ENCODE measurements around the gene SLC26A11. TPM values are rescaled to one million over a fixed set of nuclear protein-coding genes. Genes with fewer than 3 reads are reported as not detected.

The SLC26A11 gene
- total and polyA plus RNA-seq, 2 of the 13 experiments (the other 11 are each of a cell fraction or from before 2014, with no cell fraction given) = 8.7 to 13.2 TPM

- TF ChIP-seq ZNF280B (CRISPR knock-in tag; IDR thresholded peaks at IDR 0.05; ENCODE audit: borderline replicate concordance) (no peak), THAP8 (CRISPR knock-in tag; IDR thresholded peaks at IDR 0.05; ENCODE audit: borderline replicate concordance) (no peak), SMAD9 (CRISPR knock-in tag; IDR thresholded peaks at IDR 0.05) (no peak), CSRNP1 (CRISPR knock-in tag; IDR thresholded peaks at IDR 0.05) (0 out of 2 replicates have a peak, but pooled peaks have one; percentile 27), THAP7 (CRISPR knock-in tag; IDR thresholded peaks at IDR 0.05) (peak; percentile 27; the same call in 1 of the 2 replicates), HMG20B (CRISPR knock-in tag; conservative IDR thresholded peaks at IDR 0.05) (no peak), RBAK (CRISPR knock-in tag; IDR thresholded peaks at IDR 0.05) (no peak), ARID4A (CRISPR knock-in tag; IDR thresholded peaks at IDR 0.05; ENCODE audit: borderline replicate concordance) (no peak), HOXA9 (CRISPR knock-in tag; IDR thresholded peaks at IDR 0.05; ENCODE audit: borderline replicate concordance) (no peak), HOXD1 (CRISPR knock-in tag; IDR thresholded peaks at IDR 0.05) (no peak), ZNF260 (CRISPR knock-in tag; IDR thresholded peaks at IDR 0.05; ENCODE audit: borderline replicate concordance, low read depth) (no peak), ZNF704 (CRISPR knock-in tag; IDR thresholded peaks at IDR 0.05; ENCODE audit: borderline replicate concordance) (no peak), ASH2L (IDR thresholded peaks at IDR 0.05; ENCODE audit: insufficient read length, low read depth, low read length) (no peak), AGO1 (IDR thresholded peaks at IDR 0.05; ENCODE audit: low read depth, low read length, poor library complexity, severe bottlenecking) (no peak), TRIM22 (IDR thresholded peaks at IDR 0.05) (no peak), ZBTB1 (CRISPR knock-in tag; IDR thresholded peaks at IDR 0.05; ENCODE audit: borderline replicate concordance) (no peak), SAP130 (CRISPR knock-in tag; IDR thresholded peaks at IDR 0.05; ENCODE audit: low read depth) (peak; percentile 45; the same call in 1 of the 2 replicates)
Measured at GRCh38 chr17:80187515-80187941, 32.7 kb upstream of the SLC26A11 start (continued).

Data from HepG2 (cell line).